ENCODE results near the gene LRRC4C. TPM values are rescaled to one million over a fixed set of nuclear protein-coding genes. Genes with fewer than 3 reads are reported as not detected.

The LRRC4C gene
- total RNA-seq, 2 donors from 2014 or later: 0.42 TPM; not detected in 1

DNA sequence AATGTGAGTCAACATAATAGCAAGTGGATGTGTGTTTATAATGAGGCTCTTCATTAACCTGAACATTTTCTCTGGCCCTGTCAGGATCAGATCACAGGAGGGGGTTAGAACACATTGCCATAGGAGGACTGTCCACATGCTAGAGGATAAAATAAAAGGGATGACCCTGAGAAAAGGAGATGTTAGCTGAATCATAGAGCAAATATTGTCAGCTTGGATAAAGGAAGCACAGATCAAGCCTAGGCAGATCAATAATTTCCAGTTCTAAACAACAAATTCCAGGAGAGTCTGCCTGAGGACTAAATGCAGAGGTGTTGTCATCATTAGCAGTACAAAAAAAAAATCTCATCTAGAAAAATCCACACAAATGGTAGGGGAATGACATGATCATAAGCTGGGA, 337.9 kb downstream of the LRRC4C start:
- TF ChIP-seq CTCF (IDR thresholded peaks at IDR 0.05): no peak
- DNase-seq: no peak
- no peak overlapping the region for H3K4me3 ChIP-seq
- no peaks in the 10 kb centered on the region for H3K4me1 ChIP-seq
- no peak overlapping the region for H3K9ac ChIP-seq (ENCODE audit: low read depth in 2 of 2, low read length in 2 of 2)
- no peaks in the 10 kb centered on the region for H3K36me3 ChIP-seq
- no peaks in the 10 kb centered on the region for H3K27me3 ChIP-seq
- intact Hi-C loops (cut with DNase I): no loop called here
- H3K27ac ChIP-seq: no peak overlapping the region
- no peaks in the 10 kb centered on the region for H3K9me3 ChIP-seq

- no peaks in the 10 kb centered on the region for H3K27me3 ChIP-seq
- no peaks in the 10 kb centered on the region for H3K9me3 ChIP-seq
- TF ChIP-seq CTCF (IDR thresholded peaks at IDR 0.05): no peak
- H3K9ac ChIP-seq (ENCODE audit: low read depth in 2 of 2, low read length in 2 of 2): no peak overlapping the region
- no peaks in the 10 kb centered on the region for H3K36me3 ChIP-seq
- H3K27ac ChIP-seq: no peak overlapping the region
- no peak overlapping the region for H3K4me3 ChIP-seq
- intact Hi-C loops (cut with DNase I): no loop called here
- DNase-seq: no peak
- no peaks in the 10 kb centered on the region for H3K4me1 ChIP-seq
Observed at GRCh38 chr11:41119484-41119883, 340.0 kb downstream of the LRRC4C start.

DNA sequence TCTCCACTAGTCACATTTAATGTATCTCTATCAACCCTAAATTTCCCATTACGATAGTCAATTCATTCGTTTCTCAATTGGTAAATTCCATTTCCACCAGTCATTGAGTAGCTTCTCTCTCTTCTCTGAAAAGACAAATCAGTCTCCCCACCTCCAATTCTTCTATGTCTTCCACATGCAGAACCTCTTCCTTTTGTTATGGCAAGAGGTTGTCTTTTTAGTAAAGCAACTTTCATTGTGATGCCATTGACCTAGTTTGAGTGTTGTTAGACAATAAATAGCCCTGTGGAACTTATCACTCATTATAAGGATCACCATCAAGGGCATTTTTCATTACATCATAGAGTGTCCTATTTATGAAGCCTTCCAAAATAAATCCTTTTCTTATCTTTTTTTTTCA, 340.9 kb downstream of the LRRC4C start:
- Histone ChIP-seq H3K27me3 (no peaks in the 10 kb centered on the region), H3K27ac (no peak overlapping the region), H3K36me3 (no peaks in the 10 kb centered on the region), H3K9me3 (no peaks in the 10 kb centered on the region), H3K4me3 (no peak overlapping the region), H3K9ac (ENCODE audit: low read depth in 2 of 2, low read length in 2 of 2) (no peak overlapping the region), H3K4me1 (no peaks in the 10 kb centered on the region)
- no peak for TF ChIP-seq CTCF (IDR thresholded peaks at IDR 0.05)
- DNase-seq: no peak
- intact Hi-C loops (cut with DNase I): no loop called here

- no peaks in the 10 kb centered on the region for H3K9me3 ChIP-seq
- no peaks in the 10 kb centered on the region for H3K4me1 ChIP-seq
- no peaks in the 10 kb centered on the region for H3K36me3 ChIP-seq
- no peak for DNase-seq
- intact Hi-C loops (cut with DNase I): no loop called here
- H3K4me3 ChIP-seq: no peak overlapping the region
- no peak overlapping the region for H3K27ac ChIP-seq
- H3K9ac ChIP-seq (ENCODE audit: low read depth in 2 of 2, low read length in 2 of 2): no peak overlapping the region
- no peak for TF ChIP-seq CTCF (IDR thresholded peaks at IDR 0.05)
- H3K27me3 ChIP-seq: no peaks in the 10 kb centered on the region
Observed at GRCh38 chr11:41116970-41117369, 342.5 kb downstream of the LRRC4C start.

- Histone ChIP-seq H3K27ac (no peak overlapping the region), H3K4me1 (no peaks in the 10 kb centered on the region), H3K9ac (ENCODE audit: low read depth in 2 of 2, low read length in 2 of 2) (no peak overlapping the region), H3K27me3 (no peaks in the 10 kb centered on the region), H3K9me3 (no peaks in the 10 kb centered on the region), H3K36me3 (no peaks in the 10 kb centered on the region), H3K4me3 (no peak overlapping the region)
- no peak for TF ChIP-seq CTCF (IDR thresholded peaks at IDR 0.05)
- no peak for DNase-seq
- intact Hi-C loops (cut with DNase I): no loop called here
Observed at GRCh38 chr11:41115066-41115465, 344.4 kb downstream of the LRRC4C start.

- no peak overlapping the region for H3K4me3 ChIP-seq
- H3K36me3 ChIP-seq: no peaks in the 10 kb centered on the region
- no peak overlapping the region for H3K9ac ChIP-seq (ENCODE audit: low read depth in 2 of 2, low read length in 2 of 2)
- intact Hi-C loops (cut with DNase I): no loop called here
- H3K4me1 ChIP-seq: no peaks in the 10 kb centered on the region
- no peak overlapping the region for H3K27ac ChIP-seq
- TF ChIP-seq CTCF (IDR thresholded peaks at IDR 0.05): no peak
- DNase-seq: no peak
- no peaks in the 10 kb centered on the region for H3K27me3 ChIP-seq
- H3K9me3 ChIP-seq: no peaks in the 10 kb centered on the region
Observed at GRCh38 chr11:41113160-41113559, 346.3 kb downstream of the LRRC4C start.
